ENCODE data around the gene LRRK2.
"Not testable (repeated sequence)": the region's sequence is repeated elsewhere in the genome, so short reads cannot be mapped to it uniquely, and the experiment has no call there.

LRRK2 gene

DNA sequence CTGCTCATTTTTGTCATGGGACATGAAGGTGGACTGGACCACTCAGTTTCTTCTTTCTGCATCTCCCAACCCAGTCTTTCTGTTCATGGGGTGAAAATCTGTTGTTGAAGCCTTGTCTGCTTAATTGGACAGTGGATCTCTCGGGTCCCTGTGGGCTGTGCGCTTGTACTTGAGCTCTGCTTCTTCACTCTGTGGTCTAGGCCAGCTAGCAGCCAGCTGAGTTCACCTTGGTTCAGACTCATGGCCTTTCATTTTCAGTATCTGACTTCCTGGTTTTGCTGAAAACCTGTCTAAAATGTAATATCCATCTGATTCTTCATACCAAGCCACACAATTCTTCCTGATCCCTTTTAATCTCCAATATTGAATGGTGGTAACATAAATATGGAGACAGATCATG, 117.2 kb downstream of the LRRK2 start:
- no peaks in the 10 kb centered on the region for H3K36me3 ChIP-seq (ENCODE audit: control insufficient read depth, insufficient read depth, low read length)
- H3K4me3 ChIP-seq (ENCODE audit: low read length) = no peak overlapping the region
- H3K4me1 ChIP-seq (ENCODE audit: control insufficient read depth, insufficient read depth, low read length) = no peaks in the 10 kb centered on the region
- H3K27me3 ChIP-seq (ENCODE audit: control insufficient read depth, insufficient read depth, low read length) = no peaks in the 10 kb centered on the region
- no peaks in the 10 kb centered on the region for H3K9me3 ChIP-seq (ENCODE audit: control insufficient read depth, insufficient read depth, low read length)
- no peak for DNase-seq (ENCODE audit: low read depth, low spot score)
- WGBS (ENCODE audit: insufficient coverage, insufficient read length) = no CpG with 5 or more reads among the region's 2 CpGs
- H3K27ac ChIP-seq (ENCODE audit: low read length) = no peak overlapping the region

DNA sequence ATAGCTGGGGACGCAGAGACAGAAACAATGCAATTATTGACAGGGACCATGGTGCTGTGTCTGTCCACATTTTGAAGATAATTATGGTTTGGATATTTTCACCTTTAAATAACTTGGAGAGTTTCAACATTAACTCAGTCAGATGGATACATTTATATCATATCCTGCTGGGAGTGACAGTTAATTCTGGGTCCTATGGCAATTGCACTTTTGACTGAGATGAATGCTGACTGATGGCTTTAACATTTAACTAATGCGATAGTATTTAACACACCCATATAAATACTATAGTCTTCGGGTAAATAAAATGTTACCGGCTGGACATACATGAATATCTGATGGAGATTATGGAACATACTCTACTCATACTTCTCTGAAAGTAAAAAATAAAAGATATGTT, 118.3 kb downstream of the LRRK2 start:
- H3K36me3 ChIP-seq (ENCODE audit: control insufficient read depth, insufficient read depth, low read length) = no peaks in the 10 kb centered on the region
- no peak for DNase-seq (ENCODE audit: low read depth, low spot score)
- H3K9me3 ChIP-seq (ENCODE audit: control insufficient read depth, insufficient read depth, low read length) = no peaks in the 10 kb centered on the region
- H3K4me1 ChIP-seq (ENCODE audit: control insufficient read depth, insufficient read depth, low read length) = no peaks in the 10 kb centered on the region
- no peak overlapping the region for H3K4me3 ChIP-seq (ENCODE audit: low read length)
- H3K27me3 ChIP-seq (ENCODE audit: control insufficient read depth, insufficient read depth, low read length) = no peaks in the 10 kb centered on the region
- no CpG with 5 or more reads among the region's 4 CpGs for WGBS (ENCODE audit: insufficient coverage, insufficient read length)
- no peak overlapping the region for H3K27ac ChIP-seq (ENCODE audit: low read length)

DNA sequence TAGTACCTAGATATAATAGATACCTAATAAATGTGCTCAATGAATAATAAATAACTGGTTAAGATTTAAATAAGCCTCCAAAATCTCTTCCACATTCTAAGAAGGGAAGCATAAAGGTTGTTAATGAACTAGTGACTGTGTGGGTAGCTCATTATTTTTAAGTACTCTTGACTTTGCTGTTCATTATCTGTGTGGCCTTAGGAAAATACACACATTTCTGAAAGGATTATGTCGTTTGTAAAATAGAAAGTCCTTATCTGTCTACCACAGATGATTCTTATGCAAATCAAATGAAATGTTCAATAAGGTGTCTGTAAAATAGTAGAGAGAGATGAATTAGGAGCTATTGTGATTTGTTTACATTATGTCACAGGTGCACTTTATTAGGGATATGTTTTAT, 119.5 kb downstream of the LRRK2 start:
- Histone ChIP-seq H3K4me3 (ENCODE audit: low read length) (no peak overlapping the region), H3K27ac (ENCODE audit: low read length) (no peak overlapping the region), H3K4me1 (ENCODE audit: control insufficient read depth, insufficient read depth, low read length) (no peaks in the 10 kb centered on the region), H3K27me3 (ENCODE audit: control insufficient read depth, insufficient read depth, low read length) (no peaks in the 10 kb centered on the region), H3K9me3 (ENCODE audit: control insufficient read depth, insufficient read depth, low read length) (no peaks in the 10 kb centered on the region), H3K36me3 (ENCODE audit: control insufficient read depth, insufficient read depth, low read length) (no peaks in the 10 kb centered on the region)
- no CpG with 5 or more reads among the region's 1 CpG for WGBS (ENCODE audit: insufficient coverage, insufficient read length)
- DNase-seq (ENCODE audit: low read depth, low spot score) = no peak

DNA sequence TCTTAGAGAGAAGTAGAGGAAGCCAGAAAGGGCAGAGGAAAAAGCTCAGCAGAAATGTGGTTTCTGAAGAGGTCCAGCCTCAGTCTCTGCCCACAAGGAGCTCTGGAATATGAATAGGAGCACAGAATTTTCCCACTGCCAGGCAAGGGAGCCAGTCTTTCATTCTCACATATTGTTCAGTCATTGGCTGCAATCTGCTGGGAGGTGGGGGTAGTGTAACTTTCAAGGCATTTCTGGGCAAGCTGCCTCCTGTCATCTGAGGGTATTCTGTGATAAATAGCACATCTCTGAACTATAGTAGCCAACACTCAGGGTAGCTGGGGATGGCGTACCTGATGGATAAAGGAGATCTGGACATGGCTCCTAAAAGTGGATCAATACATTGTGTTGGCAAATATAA, 127.2 kb downstream of the LRRK2 start:
- Histone ChIP-seq H3K27me3 (ENCODE audit: control insufficient read depth, insufficient read depth, low read length) (no peaks in the 10 kb centered on the region), H3K27ac (ENCODE audit: low read length) (no peak overlapping the region), H3K9me3 (ENCODE audit: control insufficient read depth, insufficient read depth, low read length) (no peaks in the 10 kb centered on the region), H3K4me1 (ENCODE audit: control insufficient read depth, insufficient read depth, low read length) (no peaks in the 10 kb centered on the region), H3K36me3 (ENCODE audit: control insufficient read depth, insufficient read depth, low read length) (no peaks in the 10 kb centered on the region), H3K4me3 (ENCODE audit: low read length) (no peak overlapping the region)
- DNase-seq (ENCODE audit: low read depth, low spot score) = no peak
- no CpG with 5 or more reads among the region's 1 CpG for WGBS (ENCODE audit: insufficient coverage, insufficient read length)

DNA sequence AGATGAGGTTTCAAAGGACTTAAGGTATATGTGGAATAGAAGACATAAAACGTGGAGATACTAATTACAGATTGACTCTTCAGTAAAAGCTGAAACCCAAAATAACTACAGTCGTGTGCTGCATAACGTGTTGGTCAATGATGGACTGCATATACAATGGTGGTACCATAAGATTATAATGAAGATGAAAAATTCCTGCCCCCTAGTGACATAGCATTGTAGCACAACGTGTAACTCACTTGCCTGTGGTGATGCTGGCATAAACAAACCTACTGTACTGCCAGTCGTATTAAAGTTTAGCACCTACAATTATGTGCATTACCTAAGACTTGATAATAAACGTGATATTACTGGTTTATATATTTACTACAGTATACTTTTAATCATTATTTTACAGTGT, 150.3 kb downstream of the LRRK2 start:
- H3K9me3 ChIP-seq (ENCODE audit: control insufficient read depth, insufficient read depth, low read length) = no peaks in the 10 kb centered on the region
- no peaks in the 10 kb centered on the region for H3K36me3 ChIP-seq (ENCODE audit: control insufficient read depth, insufficient read depth, low read length)
- no peak overlapping the region for H3K27ac ChIP-seq (ENCODE audit: low read length)
- no peak for DNase-seq (ENCODE audit: low read depth, low spot score)
- H3K4me1 ChIP-seq (ENCODE audit: control insufficient read depth, insufficient read depth, low read length) = no peaks in the 10 kb centered on the region
- H3K27me3 ChIP-seq (ENCODE audit: control insufficient read depth, insufficient read depth, low read length) = no peaks in the 10 kb centered on the region
- no peak overlapping the region for H3K4me3 ChIP-seq (ENCODE audit: low read length)
- WGBS (ENCODE audit: insufficient coverage, insufficient read length) = no CpG with 5 or more reads among the region's 6 CpGs

DNA sequence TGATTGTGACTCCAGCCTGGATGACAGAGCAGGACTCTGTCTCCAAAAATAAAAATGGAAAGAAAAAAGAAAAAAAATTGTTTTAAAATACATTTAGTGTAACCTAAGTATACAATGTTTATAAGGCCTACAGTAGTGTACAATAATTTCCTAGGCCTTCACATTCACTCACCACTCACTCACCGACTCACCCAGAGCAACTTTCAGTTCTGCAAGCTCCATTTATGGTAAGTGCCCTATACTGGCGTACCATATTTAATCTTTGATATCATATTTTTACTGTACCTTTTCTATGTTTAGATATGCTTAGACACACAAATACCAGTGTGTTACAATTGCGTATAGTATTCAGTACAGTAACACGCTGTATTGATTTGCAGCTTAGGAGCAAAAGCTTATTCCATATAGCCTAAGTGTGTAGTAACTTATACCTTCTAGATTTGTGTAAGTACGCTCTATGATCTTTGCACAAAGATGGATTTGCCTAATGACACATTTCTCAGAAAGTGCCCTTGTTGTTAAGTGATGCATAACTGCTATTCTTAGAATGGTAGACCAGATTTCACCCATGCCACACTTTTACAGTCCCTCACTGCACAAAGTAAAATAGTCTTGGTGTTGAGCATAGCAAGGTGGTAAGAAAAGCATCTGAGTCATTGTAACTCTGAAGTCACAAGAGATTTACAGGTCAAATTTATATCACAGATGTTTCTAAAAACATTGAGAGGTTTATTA, 151.9 kb downstream of the LRRK2 start:
- Histone ChIP-seq H3K27me3 (ENCODE audit: control insufficient read depth, insufficient read depth, low read length) (no peaks in the 10 kb centered on the region), H3K27ac (ENCODE audit: low read length) (no peak overlapping the region), H3K4me1 (ENCODE audit: control insufficient read depth, insufficient read depth, low read length) (no peaks in the 10 kb centered on the region), H3K36me3 (ENCODE audit: control insufficient read depth, insufficient read depth, low read length) (no peaks in the 10 kb centered on the region), H3K9me3 (ENCODE audit: control insufficient read depth, insufficient read depth, low read length) (no peaks in the 10 kb centered on the region), H3K4me3 (ENCODE audit: low read length) (no peak overlapping the region)
- no peak for DNase-seq (ENCODE audit: low read depth, low spot score)
- no CpG with 5 or more reads among the region's 5 CpGs for WGBS (ENCODE audit: insufficient coverage, insufficient read length)

DNA sequence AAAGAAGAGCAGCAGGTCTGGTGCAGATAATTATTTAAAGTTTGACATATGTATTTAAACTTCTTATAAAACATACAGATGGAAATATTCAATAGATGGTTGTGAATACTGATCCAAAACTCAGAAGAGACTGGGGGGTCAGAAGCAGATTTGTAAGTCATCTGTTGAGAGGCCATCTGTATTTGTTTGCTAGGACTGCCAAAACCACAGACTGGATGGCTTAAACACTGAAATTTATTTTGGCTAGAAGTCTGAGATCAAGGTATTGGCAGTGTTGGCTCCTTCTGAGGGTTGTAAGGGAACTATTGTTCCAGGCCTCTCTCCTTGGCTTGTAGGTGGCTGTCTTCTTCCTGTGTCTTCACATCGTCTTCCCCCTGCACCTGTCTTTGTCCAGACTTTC, 153.9 kb downstream of the LRRK2 start:
- no peak overlapping the region for H3K4me3 ChIP-seq (ENCODE audit: low read length)
- H3K9me3 ChIP-seq (ENCODE audit: control insufficient read depth, insufficient read depth, low read length) = no peaks in the 10 kb centered on the region
- H3K27me3 ChIP-seq (ENCODE audit: control insufficient read depth, insufficient read depth, low read length) = no peaks in the 10 kb centered on the region
- no peak for DNase-seq (ENCODE audit: low read depth, low spot score)
- no CpG with 5 or more reads among the region's 1 CpG for WGBS (ENCODE audit: insufficient coverage, insufficient read length)
- H3K4me1 ChIP-seq (ENCODE audit: control insufficient read depth, insufficient read depth, low read length) = no peaks in the 10 kb centered on the region
- H3K27ac ChIP-seq (ENCODE audit: low read length) = no peak overlapping the region
- no peaks in the 10 kb centered on the region for H3K36me3 ChIP-seq (ENCODE audit: control insufficient read depth, insufficient read depth, low read length)

DNA sequence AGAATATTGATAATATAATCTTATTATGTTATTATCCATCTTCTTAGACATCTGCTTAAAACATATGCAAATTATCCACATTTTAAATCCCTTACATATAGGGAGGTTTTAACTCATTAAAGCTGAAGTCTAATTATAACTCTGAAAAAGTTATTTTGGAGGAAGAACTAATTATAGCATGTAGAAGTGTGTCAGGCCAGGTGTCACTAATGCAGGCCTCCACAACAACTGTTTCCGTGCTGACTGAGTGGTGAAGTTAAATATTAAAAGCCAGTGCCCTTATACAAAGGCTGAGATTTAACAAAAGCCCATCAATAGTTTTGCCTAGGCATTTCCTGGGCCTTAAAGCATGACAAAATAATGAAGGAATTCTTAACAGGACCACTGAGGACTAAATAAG, 157.4 kb downstream of the LRRK2 start:
- DNase-seq (ENCODE audit: low read depth, low spot score) = no peak
- no peaks in the 10 kb centered on the region for H3K9me3 ChIP-seq (ENCODE audit: control insufficient read depth, insufficient read depth, low read length)
- no peak overlapping the region for H3K27ac ChIP-seq (ENCODE audit: low read length)
- no peak overlapping the region for H3K4me3 ChIP-seq (ENCODE audit: low read length)
- H3K36me3 ChIP-seq (ENCODE audit: control insufficient read depth, insufficient read depth, low read length) = no peaks in the 10 kb centered on the region
- no peaks in the 10 kb centered on the region for H3K27me3 ChIP-seq (ENCODE audit: control insufficient read depth, insufficient read depth, low read length)
- H3K4me1 ChIP-seq (ENCODE audit: control insufficient read depth, insufficient read depth, low read length) = no peaks in the 10 kb centered on the region
- no CpG with 5 or more reads among the region's 1 CpG for WGBS (ENCODE audit: insufficient coverage, insufficient read length)

DNA sequence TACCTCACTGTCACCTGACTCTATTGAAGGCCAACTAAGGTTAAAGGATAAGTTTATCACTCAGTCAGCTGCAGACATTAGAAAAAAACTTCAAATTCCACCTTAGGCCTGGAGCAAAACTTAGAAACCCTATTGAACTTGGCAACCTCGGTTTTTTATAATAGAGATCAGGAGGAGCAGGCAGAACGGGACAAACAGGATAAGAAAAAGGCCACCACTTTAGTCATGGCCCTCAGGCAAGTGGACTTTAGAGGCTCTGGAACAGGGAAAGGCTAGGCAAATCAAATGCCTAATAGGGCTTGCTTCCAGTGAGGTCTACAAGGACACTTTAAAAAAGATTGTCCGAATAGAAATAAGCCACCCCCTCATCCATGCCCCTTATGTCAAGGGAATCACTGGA, 162.5 kb downstream of the LRRK2 start:
- not testable (repeated sequence) for H3K27me3 ChIP-seq (ENCODE audit: control insufficient read depth, insufficient read depth, low read length); H3K36me3 ChIP-seq (ENCODE audit: control insufficient read depth, insufficient read depth, low read length); DNase-seq (ENCODE audit: low read depth, low spot score); H3K4me3 ChIP-seq (ENCODE audit: low read length); H3K27ac ChIP-seq (ENCODE audit: low read length); H3K4me1 ChIP-seq (ENCODE audit: control insufficient read depth, insufficient read depth, low read length); H3K9me3 ChIP-seq (ENCODE audit: control insufficient read depth, insufficient read depth, low read length)
- no CpG with 5 or more reads among the region's 3 CpGs for WGBS (ENCODE audit: insufficient coverage, insufficient read length)

DNA sequence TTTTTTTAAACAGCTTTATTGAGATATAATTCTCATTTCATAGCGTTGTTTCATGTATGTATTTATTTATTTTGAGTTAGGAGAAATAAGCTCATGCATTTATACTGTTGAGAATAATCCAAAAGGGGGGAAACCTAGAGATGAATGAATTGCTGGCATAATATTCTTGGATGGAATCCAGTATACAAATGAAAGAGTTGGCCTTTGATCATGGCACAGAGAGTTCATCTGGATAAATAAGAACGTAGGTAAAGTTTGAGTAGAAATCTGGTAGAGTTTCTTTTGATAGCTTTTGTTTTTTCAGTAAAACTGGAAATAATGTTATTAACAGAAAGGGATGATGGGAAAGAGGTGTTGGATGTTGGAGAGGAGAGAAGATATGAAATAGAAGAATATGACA, 166.2 kb downstream of the LRRK2 start:
- Histone ChIP-seq H3K4me3 (ENCODE audit: low read length) (no peak overlapping the region), H3K4me1 (ENCODE audit: control insufficient read depth, insufficient read depth, low read length) (no peaks in the 10 kb centered on the region), H3K27me3 (ENCODE audit: control insufficient read depth, insufficient read depth, low read length) (no peaks in the 10 kb centered on the region), H3K9me3 (ENCODE audit: control insufficient read depth, insufficient read depth, low read length) (no peaks in the 10 kb centered on the region), H3K27ac (ENCODE audit: low read length) (no peak overlapping the region), H3K36me3 (ENCODE audit: control insufficient read depth, insufficient read depth, low read length) (no peaks in the 10 kb centered on the region)
- no peak for DNase-seq (ENCODE audit: low read depth, low spot score)
- WGBS (ENCODE audit: insufficient coverage, insufficient read length) = 100% methylated on average over 1 of the region's 2 CpGs

DNA sequence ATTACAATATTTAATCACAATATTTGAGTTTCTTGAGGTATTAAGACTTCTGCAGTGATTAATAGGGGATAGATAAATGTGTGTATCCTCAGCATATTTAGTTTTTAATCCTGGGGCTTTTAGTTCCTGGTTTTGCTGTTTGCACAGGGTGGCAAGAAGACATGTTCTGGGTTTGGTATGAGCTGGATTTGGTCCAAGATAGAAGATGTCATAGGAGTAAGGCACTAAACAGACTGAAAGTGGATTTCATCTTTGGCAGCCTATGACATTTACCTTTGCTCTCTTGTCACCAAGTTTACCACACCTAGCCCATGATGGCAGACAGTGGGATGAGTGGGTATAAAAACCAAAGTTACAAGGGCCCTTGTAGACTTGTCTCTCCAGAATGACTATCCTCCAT, 168.2 kb downstream of the LRRK2 start:
- Histone ChIP-seq H3K36me3 (ENCODE audit: control insufficient read depth, insufficient read depth, low read length) (no peaks in the 10 kb centered on the region), H3K4me1 (ENCODE audit: control insufficient read depth, insufficient read depth, low read length) (no peaks in the 10 kb centered on the region), H3K27me3 (ENCODE audit: control insufficient read depth, insufficient read depth, low read length) (no peaks in the 10 kb centered on the region), H3K4me3 (ENCODE audit: low read length) (no peak overlapping the region), H3K27ac (ENCODE audit: low read length) (no peak overlapping the region), H3K9me3 (ENCODE audit: control insufficient read depth, insufficient read depth, low read length) (no peaks in the 10 kb centered on the region)
- no peak for DNase-seq (ENCODE audit: low read depth, low spot score)

All from iPS DF 6.9 (cell line).